ENCODE data around the gene RMI1.
"Not testable (repeated sequence)": the region's sequence is repeated elsewhere in the genome, so short reads cannot be mapped to it uniquely, and the experiment has no call there.

Gene RMI1

DNA sequence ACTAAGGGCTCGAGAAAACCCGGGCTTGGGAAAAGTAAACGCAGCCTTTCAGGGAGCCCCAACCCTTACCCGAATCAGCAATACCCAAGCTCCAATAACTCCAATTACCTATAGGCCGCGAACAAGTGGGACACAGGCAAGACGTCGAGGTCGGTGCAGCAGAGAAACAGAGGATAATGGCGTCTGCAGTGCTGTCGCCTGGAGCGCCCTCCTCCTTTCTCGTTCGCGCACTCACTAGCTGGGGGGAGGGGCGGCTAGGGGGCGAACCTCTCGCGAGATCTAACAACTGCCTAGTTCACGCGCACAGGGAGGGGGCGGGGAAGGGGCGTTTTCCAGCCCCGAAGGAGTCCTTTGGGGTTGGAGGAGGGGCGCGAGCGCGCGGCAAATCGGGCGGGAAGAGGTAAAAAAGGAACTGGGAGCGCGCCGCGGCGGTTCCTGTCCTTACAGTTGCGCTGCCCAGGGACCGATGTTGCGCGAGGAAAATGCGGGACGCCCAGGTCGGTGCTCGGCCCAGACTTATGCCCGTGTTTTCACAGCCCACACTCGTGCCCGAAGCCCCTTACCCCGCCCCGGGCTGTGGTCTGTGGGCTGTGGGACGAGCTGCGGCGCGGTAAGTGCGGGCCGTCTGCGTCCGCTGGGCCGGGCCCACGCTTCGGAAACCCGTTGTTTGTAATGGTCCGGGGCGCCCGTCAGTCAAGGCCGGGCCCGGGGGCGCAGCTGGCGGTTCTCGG is at the start of gene RMI1:
Gene RMI1, plus strand, starts transcription at position 411 of the 731 bp plus-strand sequence. CDS start 20,182 bp downstream, outside the sequence.
- peak; percentile 98 for DNase-seq

DNA sequence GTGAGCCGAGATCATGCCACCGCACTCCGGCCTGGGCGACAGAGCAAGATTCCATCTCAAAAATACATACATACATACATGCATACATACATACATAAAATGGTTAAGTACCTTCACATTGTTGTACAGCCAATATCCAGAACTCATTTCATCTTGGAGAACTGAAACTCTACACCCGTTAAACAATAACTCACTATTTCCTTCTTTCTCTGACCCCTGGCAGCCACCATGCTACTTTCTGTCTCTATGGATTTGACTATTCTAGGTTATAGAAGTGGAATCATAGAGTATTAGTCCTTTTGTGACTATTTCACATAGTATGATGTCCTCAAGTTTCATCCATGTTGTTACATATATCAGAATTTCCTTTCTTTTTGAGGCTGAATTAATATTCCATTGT is 49.7 kb upstream of the RMI1 start:
- DNase-seq = no peak

DNA sequence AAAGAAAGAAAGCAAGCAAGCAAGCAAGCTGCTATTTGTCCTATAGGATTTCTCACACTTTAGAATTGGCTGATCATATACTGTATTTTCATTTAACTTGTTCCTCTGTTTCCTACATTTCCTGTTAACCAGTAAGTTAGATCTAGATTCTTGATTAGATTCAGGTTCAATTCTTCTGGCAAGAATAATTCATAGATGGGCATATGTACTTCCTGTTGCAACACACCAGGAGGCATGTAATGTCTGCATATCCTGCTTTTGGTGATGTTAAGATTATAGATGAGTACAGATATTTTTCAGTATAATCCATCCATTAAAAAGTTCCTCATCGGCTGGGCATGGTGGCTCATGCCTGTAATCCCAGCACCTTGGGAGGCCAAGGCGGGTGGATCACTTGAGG is 48.6 kb upstream of the RMI1 start:
- DNase-seq = no peak

DNA sequence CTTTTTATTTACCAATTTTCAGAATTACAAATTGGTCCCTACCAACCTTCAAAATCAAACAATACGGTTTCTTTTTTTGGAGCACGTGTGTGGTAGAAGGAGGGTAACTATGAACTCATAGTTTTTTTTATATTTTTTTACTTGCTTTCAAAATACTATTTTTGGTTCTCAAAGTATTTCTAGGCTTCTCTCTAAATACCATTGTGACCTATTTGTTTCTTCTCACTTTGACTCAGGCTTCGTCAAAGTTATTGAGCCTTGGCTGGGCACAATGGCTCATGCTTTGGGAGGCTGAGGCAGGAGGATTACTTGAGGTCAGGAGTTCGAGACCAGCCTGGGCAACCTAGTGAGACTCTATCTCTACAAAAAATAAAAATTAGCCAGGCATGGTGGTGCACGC is 47.8 kb upstream of the RMI1 start:
- no peak for DNase-seq

DNA sequence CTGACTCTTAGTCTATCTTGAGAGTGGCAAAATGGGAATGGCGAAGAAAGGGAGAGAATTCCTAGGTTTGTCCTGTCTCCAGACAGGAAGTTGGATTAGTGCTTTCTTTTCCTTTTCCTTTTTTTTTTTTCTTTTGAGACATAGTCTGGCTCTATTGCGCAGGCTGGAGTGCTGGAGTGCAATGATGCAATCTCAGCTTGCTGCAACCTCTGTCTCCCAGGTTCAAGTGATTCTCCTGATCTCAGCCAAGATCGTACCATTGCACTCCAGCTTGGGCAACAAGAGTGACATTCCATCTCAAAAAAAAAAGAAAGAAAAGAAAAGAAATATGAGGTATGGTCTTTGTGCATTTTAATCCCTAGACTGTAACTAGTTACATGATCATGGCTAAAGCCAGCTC is 46.8 kb upstream of the RMI1 start:
- no peak for DNase-seq

DNA sequence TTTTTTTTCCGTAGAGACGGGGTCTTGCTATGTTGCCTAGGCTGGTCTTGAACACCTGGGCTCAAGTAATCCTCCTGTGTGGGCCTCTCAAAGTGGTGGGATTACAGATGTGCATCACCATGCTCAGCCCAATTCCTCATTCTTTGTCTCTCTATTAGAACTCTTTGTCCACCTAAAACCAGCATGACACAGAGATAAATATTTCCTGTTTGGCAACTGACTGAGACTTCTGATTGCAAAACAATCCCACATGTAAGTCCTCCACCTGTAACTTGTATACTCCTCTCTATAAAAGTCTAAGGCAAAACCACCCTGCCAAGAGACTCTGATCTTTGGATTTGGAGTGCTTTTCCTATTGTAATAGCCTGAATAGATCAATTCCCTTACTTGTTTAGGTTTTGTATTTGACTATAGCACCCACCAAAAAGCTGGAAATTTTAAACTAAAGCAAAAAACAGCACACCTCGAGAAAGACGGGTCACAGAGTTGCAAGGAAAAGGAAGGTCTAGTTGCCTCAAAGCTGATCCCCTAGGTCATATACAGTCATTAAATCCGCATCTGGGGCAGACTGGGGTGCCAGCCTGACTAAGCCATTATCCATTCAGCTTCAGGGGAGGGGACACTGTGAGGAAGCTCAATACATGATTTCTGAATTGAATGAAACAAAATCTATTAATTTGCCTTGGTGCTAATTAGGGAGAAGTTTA is 45.9 kb upstream of the RMI1 start:
- no peak for DNase-seq

DNA sequence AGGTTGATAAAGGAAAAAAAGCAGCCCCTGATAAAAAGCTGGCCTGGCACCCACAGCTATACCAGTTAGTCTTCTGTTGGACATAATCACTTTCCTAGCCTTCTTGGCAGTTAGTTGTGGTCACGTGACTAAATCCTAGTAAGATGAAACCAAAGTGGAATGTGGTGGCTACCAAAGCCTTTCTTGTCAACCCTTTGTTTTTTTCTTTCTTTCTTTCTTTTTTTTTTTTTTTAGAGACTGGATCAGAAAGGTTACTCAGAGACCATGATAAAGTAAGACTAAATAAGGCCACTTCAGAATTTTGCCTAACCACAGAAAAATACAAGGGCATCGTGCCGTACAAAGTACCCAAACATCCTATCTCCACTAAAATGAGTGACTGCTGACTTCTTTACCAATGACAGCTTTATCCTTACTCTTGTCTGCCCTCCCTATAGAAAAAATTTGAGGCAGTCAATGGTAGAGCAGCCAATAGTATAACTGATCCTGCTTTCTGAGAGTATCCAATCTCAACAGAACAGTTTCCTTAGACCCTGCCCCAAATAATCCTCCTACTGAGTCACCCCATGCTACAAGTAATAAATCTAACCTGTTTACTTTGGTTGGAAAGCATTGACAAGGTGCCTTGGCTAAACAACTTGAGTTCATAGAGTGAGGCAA is 45.2 kb upstream of the RMI1 start:
- DNase-seq = no peak

DNA sequence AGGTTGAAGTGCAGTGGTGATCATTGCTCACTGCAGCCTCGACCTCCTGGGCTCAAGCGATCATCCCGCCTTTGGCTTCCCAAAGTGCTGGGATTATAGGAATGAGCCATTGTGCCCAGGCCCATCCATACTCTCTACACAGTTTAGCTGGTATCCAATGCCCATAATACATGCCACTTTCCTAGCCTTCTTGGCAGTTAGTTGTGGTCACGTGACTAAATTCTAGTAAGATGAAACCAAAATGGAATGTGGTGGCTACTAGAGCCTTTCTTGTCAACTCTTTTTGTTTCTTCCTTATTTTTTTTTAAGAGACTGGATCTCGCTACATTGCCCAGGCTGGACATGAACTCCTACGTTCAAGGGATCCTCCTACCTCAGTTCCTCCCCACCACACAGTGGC is 44.1 kb upstream of the RMI1 start:
- no peak for DNase-seq

DNA sequence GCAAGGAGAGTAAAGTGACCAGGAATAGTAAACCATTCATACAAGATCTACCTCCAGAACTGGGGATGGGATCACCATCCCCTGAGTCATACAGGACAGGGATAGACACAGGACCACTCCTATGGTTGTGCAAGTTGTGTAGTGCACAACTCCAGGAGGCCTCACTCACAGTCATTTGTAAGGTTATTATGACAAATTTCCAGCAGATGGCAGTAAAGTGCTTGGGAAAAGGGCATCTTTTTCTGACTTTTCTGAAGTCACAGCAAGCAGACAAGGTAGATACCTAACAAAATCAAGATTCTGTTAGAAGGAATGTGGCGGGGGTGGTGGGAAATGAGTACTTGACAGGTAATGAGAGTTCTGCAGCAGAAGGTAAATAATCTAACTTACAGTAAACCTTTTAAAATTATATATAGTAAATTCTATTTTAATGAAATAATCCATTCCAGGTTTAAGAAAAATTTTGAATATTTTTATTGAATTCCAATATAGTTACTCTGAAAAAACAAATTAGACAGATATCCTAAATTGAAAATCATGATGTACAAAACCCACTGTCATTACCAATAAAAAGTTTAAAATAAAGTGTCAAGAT is 42.6 kb upstream of the RMI1 start:
- peak; percentile 24 for DNase-seq

DNA sequence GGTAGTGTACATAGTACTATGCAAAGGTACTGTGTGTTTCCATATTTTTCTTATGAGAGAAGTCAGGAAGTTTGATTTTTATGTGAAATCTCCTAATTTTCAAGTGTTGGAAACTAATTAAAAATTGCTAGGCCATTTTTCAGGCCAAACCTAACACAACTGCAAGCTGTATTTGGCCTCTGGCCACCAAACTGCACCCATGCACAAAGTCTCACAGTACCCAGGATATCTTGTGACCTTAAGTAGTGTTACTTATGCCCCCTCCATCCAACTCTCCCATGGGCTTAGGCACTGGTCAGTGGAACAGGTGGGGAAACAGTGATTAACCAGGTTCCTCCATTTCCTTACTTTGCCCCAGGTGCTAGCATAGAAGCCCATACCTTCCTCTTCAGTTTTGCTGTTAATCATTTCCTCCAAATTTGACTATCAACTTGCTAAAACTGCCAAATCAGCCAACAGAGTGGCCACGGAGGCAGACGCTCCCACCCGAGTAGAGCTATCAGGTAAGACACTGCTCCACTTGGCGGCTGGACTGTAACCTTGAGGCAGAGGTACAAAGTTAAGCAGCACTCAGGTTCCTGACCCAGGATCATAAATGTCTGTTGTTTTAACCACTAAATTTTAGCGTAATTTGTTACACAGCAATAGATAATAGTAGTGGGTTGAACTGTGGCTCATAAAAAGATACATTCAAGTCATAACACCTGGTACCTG is 39.9 kb upstream of the RMI1 start:
- DNase-seq = no peak

DNA sequence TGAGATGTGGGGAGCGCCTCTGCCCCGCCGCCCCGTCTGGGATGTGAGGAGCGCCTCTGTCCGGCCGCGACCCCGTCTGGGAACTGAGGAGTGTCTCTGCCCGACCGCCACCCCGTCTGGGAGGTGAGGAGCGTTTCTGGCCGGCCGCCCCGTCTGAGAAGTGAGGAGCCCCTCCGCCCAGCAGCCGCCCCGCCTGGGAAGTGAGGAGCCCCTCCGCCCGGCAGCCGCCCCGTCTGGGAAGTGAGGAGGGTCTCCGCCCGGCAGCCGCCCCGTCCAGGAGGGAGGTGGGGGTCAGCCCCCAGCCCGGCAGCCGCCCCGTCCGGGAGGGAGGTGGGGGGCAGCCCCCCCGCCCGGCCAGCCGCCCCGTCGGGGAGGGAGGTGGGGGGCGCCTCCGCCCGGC is 32.5 kb upstream of the RMI1 start:
- DNase-seq = not testable (repeated sequence)

DNA sequence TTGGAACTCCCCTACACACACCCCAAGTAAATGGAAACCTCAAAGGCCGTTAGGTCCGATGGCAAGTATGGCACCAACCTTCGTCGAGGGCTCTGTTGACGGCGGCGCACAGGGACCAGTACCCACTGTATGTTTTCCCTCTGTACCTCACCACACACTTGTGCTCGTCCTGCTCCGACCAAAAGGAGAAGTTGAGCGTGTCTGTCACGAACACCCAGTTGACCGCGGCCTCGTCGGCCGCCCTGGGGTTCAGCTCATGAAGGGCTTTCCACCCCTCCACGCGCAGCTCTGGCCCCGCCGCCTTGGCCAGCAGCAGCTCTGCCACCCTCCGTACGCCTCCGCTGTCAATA is 24.5 kb upstream of the RMI1 start:
- DNase-seq = peak; percentile 51

DNA sequence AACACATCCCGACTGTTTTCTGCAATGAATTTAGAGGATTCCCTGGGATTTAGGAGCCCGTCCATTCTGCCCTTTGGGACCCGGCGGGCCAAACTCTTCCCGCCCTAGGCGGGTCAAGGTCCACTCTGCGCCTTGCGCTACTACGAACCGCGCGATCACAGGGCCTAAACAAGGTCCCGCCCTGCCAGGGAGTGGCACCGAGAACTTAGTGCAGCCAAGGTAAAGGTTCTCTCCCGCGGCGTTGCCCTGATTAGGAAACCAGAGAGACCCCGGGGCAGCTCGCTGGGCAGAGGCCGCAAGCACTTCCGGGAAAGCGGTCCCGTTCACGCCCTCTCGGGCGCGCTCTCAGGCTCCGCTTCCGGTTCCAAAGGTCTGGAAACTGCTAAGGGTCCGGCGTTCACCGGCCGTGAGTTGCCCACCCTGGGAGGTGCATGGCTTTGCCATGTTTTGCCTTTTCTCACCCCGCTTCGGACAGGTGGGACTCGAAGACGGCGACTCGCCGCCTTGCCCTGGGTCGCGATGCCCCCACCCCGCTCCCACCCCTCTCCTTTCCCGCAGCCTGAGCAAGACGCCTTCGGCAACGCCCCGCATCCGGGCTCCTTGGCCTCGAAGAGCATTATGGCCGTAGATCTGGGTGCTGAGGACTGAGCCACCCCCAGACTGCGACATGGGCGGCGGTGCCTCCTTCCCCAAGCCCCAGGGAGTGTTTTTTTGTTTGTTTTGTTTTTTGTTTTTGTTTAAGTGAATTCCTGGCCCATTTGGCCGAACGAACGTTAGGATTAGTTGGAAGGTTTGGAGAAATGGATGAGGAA is 24.0 kb upstream of the RMI1 start:
- DNase-seq = peak; percentile 47

DNA sequence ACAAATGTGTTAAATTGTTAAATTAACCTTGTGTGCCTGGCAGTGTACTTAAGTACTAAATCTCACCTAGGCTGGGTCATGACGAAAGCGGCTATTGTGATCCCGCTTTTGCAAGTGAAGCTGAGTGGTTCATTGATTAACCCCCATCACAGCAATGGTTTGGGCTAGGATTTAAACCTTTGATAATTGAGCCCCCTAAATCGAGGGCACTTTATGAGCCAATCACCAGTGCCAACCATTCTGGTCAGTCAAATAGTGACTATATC is 23.4 kb upstream of the RMI1 start:
- no peak for DNase-seq

DNA sequence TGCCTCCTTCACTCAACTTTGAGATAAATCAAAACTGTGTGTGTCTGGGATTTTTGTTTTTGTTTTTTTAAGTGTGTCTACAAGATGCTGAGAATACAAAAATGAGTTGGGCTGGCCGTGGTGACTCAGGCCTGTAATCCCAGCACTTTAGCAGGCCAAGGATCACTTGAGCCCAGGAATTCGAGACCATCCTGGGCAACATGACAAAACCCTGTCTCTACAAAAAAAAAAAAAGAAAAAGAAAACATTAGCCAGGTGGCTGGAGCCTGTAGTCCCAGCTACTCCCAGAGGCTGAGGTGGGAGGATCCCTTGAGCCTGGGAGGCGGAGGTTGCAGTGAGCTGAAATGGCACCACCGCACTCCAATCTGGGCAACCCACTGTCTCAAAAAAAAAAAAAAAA is 21.5 kb upstream of the RMI1 start:
- no peak for DNase-seq

DNA sequence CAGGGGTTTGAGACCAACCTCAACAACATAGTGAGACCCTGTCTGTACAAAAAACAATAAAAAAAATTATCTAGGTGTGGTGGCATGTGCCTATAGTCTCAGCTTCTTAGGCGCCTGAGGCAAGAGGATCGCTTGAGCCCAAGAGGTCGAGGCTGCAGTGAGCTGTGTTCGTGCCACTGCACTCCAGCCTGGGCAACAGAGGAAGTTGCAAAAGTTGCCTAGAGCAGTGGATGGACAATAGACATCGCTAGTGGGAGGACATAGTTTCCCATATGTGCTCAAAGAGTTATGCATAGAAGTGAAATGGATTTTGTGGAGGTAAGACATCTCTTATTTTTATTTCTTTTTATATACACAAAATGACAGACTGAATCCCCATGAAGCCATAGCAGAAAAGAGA is 19.6 kb upstream of the RMI1 start:
- no peak for DNase-seq

DNA sequence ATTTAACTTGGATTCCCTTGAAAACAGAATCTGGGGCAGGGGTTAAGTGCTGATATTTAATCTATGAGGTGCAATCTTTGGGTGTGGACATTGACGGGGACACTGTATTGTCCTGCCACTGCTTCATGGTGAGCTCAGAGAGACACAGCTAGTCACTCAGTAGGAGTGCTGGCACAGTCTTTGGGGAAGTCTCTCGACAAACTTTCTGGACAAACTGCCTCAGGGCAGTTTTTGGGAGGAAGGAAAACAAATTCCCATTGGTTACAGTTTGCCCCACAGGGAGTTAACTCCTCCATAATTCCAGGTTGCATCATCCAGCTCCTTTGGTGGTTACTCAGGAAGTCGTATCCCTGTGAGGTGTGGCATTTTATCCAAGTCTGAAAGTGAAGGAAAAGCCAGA is 18.4 kb upstream of the RMI1 start:
- no peak for DNase-seq

DNA sequence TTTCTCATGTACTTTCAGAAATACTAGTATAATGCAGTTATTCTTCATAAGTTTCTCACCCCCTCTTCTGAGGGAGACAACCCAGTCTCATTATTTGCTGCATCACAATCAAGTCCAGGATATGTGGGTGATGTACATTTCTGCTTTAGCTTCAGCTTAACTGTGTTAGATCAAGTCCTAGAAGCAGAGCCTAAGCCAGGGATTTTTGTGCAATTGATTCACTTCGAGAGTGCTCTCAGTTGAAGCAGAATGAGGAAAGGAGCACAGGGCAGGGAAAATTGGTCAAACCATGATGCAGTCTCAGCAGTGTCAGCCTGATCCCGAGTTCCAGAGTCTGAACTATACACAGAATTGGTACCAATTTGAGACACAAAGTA is 15.6 kb upstream of the RMI1 start:
- no peak for DNase-seq

DNA sequence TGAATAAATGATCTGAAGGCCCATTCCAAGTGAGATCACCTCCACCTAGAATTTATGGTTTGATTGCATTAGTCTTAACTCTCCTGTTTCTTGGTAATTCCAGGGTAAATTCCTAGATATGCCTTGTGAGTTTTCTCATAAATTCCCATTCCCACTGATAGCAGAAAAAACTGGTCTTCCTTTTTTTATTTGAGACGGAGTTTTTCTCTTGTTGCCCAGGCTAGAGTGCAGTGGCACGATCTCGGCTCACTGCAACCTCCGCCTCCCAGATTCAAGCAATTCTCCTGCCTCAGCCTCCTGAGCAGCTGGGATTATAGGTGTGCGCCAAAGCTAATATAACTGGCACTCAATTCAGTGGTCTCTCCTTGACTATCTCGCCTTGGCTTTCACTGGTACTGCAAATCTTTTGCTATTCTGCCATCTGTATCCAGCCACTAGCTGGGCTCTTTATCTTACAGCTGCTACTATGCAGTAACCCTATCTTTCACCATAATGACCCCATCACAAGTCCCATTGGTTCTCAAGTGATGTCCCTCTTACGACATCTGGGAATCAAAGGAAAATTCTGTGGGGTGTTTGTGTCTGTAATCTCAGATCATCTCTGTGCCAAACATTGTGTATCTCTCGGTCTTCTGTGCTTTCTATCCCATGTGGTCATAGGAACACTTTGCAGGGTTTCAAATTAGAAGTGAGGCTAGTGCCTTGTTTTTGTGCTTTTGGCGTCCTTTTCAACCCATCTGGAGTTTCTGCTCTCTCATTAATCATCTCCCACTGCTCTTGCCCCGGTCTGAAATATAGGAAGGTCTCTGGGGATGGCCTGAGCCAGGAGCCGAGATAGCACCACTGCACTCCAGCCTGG is 15.0 kb upstream of the RMI1 start:
- no peak for DNase-seq

DNA sequence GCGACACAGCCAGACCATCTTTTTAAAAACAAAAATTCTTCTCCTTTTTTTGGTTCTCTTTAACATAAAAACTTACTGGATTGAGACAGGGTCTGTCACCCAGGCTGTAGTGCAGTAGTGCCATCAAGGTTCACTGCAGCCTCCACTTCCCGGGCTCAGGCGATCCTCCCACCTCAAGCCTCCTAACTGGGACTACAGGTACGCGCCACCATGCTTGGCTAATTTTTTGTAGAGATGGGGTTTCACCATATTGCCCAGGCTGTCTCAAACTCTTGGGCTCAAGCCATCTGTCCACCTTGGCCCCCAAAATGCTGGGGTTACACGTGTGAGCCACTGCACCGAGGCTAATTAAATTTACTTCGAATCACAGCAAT is 14.4 kb upstream of the RMI1 start:
- no peak for DNase-seq

DNA sequence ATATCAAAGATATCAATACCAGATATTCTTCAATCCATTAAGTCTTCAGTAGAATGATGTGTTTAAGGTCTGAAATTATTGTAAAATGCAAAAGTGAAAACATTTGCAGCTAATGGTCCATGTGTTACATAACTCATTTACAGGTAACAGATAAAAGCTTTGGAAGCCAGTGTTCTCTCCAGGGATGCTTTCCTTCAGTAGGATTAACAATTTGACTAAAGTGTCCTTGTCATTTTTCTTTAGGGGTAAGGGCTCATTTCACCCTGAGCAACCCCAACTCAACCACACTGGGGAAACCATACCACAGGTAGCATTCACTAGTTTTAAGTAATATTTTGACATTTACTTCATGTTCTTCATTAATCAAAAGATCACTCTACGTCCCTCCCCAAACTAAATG is 13.5 kb upstream of the RMI1 start:
- DNase-seq = no peak

DNA sequence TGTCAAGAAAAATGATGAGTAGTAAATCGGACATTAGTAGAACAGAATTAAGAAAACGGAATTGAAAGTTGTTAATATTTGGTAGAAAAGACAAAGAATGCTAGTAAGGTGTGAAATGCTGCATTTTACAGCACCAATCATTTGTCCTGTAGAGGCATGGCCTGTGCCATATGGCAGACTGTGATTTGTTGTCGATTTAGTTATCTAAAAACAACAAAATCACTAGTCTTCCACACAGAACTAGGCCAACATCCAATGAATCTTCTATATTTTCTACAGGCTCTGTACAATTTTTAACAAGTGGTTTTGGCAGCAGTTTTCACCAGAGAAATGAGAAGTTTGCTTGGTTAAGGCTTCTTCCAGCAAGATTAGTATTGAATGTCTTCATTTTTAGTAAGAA is 11.0 kb upstream of the RMI1 start:
- no peak for DNase-seq
